Activated T-cell treated with anti-CD3 and anti-CD28 coated beads, Interleukin-2, amount 50 U/mL, for 24 hours (primary cell): Measurements from ENCODE around the gene LIX1L.
"Not testable (repeated sequence)": the region's sequence is repeated elsewhere in the genome, so short reads cannot be mapped to it uniquely, and the experiment has no call there.

Source experiments
- DNase-seq: peaks from one replicate; pipeline ENCODE4 v3.0.0-alpha.2; 2020
- H3K27ac Mint-ChIP-seq: 2 replicates; pipeline ENCODE4 v1.8.0; 2020; ENCODE audit warnings: mild to moderate bottlenecking, mixed read lengths
- H3K27me3 Mint-ChIP-seq: 2 replicates; pipeline ENCODE4 v1.8.0; 2020; ENCODE audit warnings: mixed read lengths
- H3K36me3 Mint-ChIP-seq: 2 replicates; pipeline ENCODE4 v1.8.0; 2020; ENCODE audit warnings: low read depth, mixed read lengths
- H3K4me1 Mint-ChIP-seq: 2 replicates; pipeline ENCODE4 v1.8.0; 2020; ENCODE audit warnings: low read depth, mixed read lengths
- H3K4me3 Mint-ChIP-seq: 2 replicates; pipeline ENCODE4 v1.8.0; 2020; ENCODE audit warnings: mild to moderate bottlenecking, moderate library complexity, mixed read lengths
- H3K9me3 Mint-ChIP-seq: 2 replicates; pipeline ENCODE4 v1.8.0; 2020; ENCODE audit warnings: mixed read lengths

LIX1L gene

DNA sequence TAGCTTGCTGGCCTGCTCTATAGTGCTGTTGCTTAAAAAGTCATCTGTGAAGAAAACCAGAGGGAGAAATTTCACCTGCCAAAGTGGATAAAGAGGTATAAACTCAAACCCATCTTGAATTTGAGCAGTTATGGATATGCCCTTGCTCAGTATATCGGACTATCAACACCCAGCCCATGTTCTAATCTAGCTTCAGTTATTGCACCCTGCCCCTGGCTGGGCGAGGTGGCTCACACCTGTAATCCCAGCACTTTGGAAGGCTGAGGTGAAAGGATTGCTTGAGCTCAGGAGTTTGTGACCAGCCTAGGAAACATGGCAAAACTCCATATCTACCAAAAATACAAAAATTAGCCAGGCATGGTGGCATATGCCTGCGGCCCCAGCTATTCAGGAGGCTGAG lies 13.3 kb downstream of the LIX1L start:
- Mint-ChIP-seq H3K27ac (no peak overlapping the region), H3K36me3 (peaks cover 66% of the 10 kb centered on the region), H3K27me3 (no peaks in the 10 kb centered on the region), H3K9me3 (no peaks in the 10 kb centered on the region), H3K4me3 (no peak overlapping the region), H3K4me1 (peaks cover 17% of the 10 kb centered on the region)
- no peak for DNase-seq

- H3K4me1 Mint-ChIP-seq: peaks cover 4% of the 10 kb centered on the region
- peak overlapping the region; percentile 14 for H3K27ac Mint-ChIP-seq
- no peak overlapping the region for H3K4me3 Mint-ChIP-seq
- H3K36me3 Mint-ChIP-seq: peaks cover 64% of the 10 kb centered on the region
- no peaks in the 10 kb centered on the region for H3K27me3 Mint-ChIP-seq
- H3K9me3 Mint-ChIP-seq: no peaks in the 10 kb centered on the region
- DNase-seq: no peak
Observed at GRCh38 chr1:145942871-145943270, 14.9 kb downstream of the LIX1L start.

GRCh38 chr1:145942405-145942804 lies 15.4 kb downstream of the LIX1L start:
- Mint-ChIP-seq H3K27me3 (no peaks in the 10 kb centered on the region), H3K4me1 (peaks cover 4% of the 10 kb centered on the region), H3K36me3 (peaks cover 63% of the 10 kb centered on the region), H3K9me3 (no peaks in the 10 kb centered on the region), H3K4me3 (no peak overlapping the region), H3K27ac (peak overlapping the region; percentile 14)
- DNase-seq: no peak

DNA sequence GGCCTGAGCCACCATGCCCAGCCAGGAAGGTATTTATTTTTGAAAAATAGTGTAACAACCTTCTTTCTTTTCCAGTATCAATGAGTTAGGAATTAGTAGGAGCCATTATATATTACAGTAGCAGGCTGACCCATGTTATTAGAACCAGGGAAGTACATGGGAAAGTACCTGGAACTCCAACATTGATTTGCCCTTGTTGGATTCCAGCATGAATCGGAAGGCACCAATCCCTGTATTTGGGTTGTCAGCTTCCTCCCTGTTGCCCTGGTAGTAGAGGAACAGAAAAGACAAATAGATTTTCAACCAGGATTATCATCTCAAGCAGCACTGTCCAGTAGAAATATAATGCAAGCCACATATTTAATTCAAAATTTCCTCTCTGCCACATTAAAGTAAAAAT lies 20.4 kb downstream of the LIX1L start:
- Mint-ChIP-seq H3K36me3 (peaks cover 62% of the 10 kb centered on the region), H3K27me3 (no peaks in the 10 kb centered on the region), H3K4me1 (peaks cover 16% of the 10 kb centered on the region), H3K4me3 (no peak overlapping the region), H3K27ac (peak overlapping the region; percentile 37), H3K9me3 (no peaks in the 10 kb centered on the region)
- no peak for DNase-seq

DNA sequence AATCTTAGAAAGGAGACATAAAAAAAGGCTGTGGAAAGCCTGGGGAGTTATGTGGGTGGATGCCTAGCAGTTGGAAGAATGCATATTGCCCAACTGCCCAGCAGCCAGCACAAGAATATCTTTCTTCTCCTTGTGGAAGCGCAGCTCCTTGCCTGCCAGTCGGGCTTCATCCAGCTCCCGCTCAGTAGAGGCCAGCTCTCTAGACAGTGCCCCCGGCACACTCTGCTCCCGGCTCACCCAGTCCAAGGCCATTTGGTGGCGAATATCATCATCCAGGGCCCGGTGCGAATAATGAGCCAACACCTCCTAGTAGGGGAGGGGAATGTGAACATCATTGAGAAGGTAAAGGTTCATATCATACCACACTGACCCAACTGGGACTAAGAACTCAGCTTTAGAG lies 21.6 kb downstream of the LIX1L start:
- peak overlapping the region; percentile 69 for H3K27ac Mint-ChIP-seq
- H3K4me3 Mint-ChIP-seq: no peak overlapping the region
- H3K27me3 Mint-ChIP-seq: no peaks in the 10 kb centered on the region
- H3K4me1 Mint-ChIP-seq: peaks cover 23% of the 10 kb centered on the region
- H3K9me3 Mint-ChIP-seq: no peaks in the 10 kb centered on the region
- no peak for DNase-seq
- peaks cover 56% of the 10 kb centered on the region for H3K36me3 Mint-ChIP-seq

DNA sequence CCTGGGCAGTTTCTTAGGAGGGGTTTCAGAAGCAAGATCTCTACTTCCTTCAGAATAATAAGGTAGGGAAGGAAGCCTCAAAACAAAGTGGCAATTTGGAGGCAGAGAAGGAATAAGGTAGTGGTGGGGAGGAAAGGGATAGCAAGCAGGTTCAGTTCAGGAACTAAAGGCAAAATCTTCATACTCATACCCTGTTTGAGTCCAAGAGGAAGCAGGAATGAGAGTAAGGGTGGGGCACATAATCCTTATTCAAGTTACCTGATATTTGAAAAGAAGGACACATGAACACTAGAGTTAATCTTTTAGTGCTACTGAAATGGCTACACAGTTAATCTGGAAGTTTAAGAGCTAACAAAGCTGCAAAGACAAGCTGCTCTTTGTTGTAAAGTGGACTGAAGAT lies 22.1 kb downstream of the LIX1L start:
- Mint-ChIP-seq H3K9me3 (no peaks in the 10 kb centered on the region), H3K27me3 (no peaks in the 10 kb centered on the region), H3K27ac (peak overlapping the region; percentile 7), H3K36me3 (peaks cover 57% of the 10 kb centered on the region), H3K4me3 (no peak overlapping the region), H3K4me1 (peaks cover 26% of the 10 kb centered on the region)
- no peak for DNase-seq

GRCh38 chr1:145932522-145933009 lies 25.3 kb downstream of the LIX1L start:
- DNase-seq: peak; percentile 70
- not testable (repeated sequence) for H3K9me3 Mint-ChIP-seq, H3K27me3 Mint-ChIP-seq
- H3K4me1 Mint-ChIP-seq: peaks cover 31% of the 10 kb centered on the region
- peak overlapping the region; percentile 45 for H3K4me3 Mint-ChIP-seq
- peak overlapping the region; percentile 91 for H3K27ac Mint-ChIP-seq
- H3K36me3 Mint-ChIP-seq: peaks cover 55% of the 10 kb centered on the region

- Mint-ChIP-seq H3K9me3 (no peaks in the 10 kb centered on the region), H3K27ac (no peak overlapping the region), H3K4me1 (peaks cover 38% of the 10 kb centered on the region), H3K4me3 (no peak overlapping the region), H3K36me3 (peaks cover 33% of the 10 kb centered on the region), H3K27me3 (no peaks in the 10 kb centered on the region)
- no peak for DNase-seq
Observed at GRCh38 chr1:145927916-145928643, 29.7 kb downstream of the LIX1L start.

DNA sequence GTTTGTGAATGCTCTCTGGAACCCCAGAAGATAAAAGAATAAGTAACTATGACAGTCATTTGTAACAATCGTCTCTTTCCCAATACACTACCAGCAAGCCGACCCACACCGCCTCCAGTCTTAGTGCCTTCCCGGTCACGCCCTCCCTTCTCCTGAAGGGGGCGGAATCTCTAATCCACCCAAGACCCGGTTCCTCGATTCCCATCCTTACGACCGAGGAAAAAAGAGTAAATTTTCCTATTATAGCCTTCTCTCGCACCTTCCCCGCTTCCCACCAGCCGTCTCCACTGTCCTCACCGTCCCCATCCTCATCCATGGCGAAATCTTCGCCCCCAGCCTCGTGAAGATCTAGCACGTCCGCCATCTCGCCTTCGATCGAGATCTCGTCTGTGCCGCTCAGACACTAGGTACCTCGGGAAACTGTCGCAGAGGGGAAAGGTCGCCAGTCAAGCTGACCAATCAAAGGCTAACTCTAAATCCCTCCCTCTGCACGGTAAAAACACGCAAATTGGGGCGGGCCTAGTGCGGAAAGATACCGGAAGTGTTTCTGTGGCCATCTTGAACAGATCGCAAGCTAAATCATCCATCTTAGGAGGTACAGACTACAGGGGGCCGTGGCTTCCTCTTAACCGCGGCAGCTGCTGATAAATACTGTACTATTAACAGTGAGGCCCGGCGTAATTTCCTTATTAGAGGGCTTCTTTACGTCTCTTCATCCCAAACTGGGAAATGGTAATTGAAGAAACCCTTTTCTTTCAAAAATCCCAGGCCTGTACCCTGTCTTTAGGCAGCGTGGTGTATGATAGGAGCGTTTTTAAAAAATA lies 30.5 kb downstream of the LIX1L start, which contains the start of gene RBM8A:
RBM8A (minus strand) TSS at position 422 of the 824 bp plus-strand sequence; CDS start at position 364, 58 bp downstream.
- DNase-seq: peak; percentile 91
- no peak within 1 kb of the TSS for H3K27ac Mint-ChIP-seq
- no peaks in the 10 kb centered on the region for H3K9me3 Mint-ChIP-seq
- peaks cover 33% of the 10 kb centered on the region for H3K4me1 Mint-ChIP-seq
- H3K27me3 Mint-ChIP-seq: no peaks in the 10 kb centered on the region
- peaks cover 37% of the 10 kb centered on the region for H3K36me3 Mint-ChIP-seq
- no peak within 1 kb of the TSS for H3K4me3 Mint-ChIP-seq

- DNase-seq: peak; percentile 75
- no peak overlapping the region for H3K27ac Mint-ChIP-seq
- no peaks in the 10 kb centered on the region for H3K9me3 Mint-ChIP-seq
- H3K27me3 Mint-ChIP-seq: no peaks in the 10 kb centered on the region
- peaks cover 37% of the 10 kb centered on the region for H3K36me3 Mint-ChIP-seq
- H3K4me1 Mint-ChIP-seq: peaks cover 32% of the 10 kb centered on the region
- H3K4me3 Mint-ChIP-seq: no peak overlapping the region
Observed at GRCh38 chr1:145926686-145927062, 31.1 kb downstream of the LIX1L start.

DNA sequence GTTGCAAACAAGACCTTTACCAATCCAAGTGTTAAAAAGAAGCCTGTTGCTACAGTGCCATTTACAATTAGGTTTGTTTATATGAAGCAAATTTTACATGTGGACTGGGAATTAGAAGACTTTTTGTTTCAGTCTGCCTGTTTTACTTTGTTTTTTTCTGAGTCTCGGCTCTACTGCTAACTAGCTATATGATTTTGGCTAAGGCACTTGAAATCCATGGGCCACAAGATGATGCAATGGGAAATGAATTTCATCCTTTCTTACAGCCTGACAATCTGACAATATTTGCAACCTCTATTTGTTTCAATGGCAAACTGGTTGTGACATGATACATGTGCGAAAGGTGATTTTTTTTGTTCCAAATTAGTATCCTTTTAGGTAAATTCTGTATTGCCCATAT lies 35.6 kb downstream of the LIX1L start:
- H3K36me3 Mint-ChIP-seq: peaks cover 52% of the 10 kb centered on the region
- no peaks in the 10 kb centered on the region for H3K27me3 Mint-ChIP-seq
- DNase-seq: no peak
- H3K4me1 Mint-ChIP-seq: peaks cover 55% of the 10 kb centered on the region
- H3K4me3 Mint-ChIP-seq: no peak overlapping the region
- H3K9me3 Mint-ChIP-seq: no peaks in the 10 kb centered on the region
- H3K27ac Mint-ChIP-seq: peak overlapping the region; percentile 59

DNA sequence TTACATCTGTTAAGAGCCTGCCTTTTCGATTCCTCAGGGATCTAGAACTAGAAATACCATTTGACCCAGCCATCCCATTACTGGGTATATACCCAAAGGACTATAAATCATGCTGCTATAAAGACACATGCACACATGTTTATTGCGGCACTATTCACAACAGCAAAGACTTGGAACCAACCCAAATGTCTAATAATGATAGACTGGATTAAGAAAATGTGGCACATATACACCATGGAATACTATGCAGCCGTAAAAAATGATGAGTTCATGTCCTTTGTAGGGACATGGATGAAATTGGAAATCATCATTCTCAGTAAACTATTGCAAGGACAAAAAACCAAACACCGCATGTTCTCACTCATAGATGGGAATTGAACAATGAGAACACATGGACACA lies 37.5 kb downstream of the LIX1L start:
- Mint-ChIP-seq H3K27ac (peak overlapping the region; percentile 75), H3K4me1 (peaks cover 62% of the 10 kb centered on the region), H3K36me3 (peaks cover 68% of the 10 kb centered on the region), H3K4me3 (peak overlapping the region; percentile 93)
- not testable (repeated sequence) for H3K9me3 Mint-ChIP-seq, DNase-seq, H3K27me3 Mint-ChIP-seq

- H3K4me3 Mint-ChIP-seq: peak overlapping the region; percentile 93
- H3K27me3 Mint-ChIP-seq: no peaks in the 10 kb centered on the region
- no peaks in the 10 kb centered on the region for H3K9me3 Mint-ChIP-seq
- H3K4me1 Mint-ChIP-seq: peaks cover 62% of the 10 kb centered on the region
- peak overlapping the region; percentile 97 for H3K27ac Mint-ChIP-seq
- peaks cover 75% of the 10 kb centered on the region for H3K36me3 Mint-ChIP-seq
- peak; percentile 46 for DNase-seq
Observed at GRCh38 chr1:145918992-145919939, 38.6 kb downstream of the LIX1L start.
